ENCODE data around the gene FAM241A. TPM values are rescaled to one million over a fixed set of nuclear protein-coding genes. Genes with fewer than 3 reads are reported as not detected.

The FAM241A gene
- total RNA-seq, 1 donor from 2014 or later: 6.7 TPM

Other genes starting within 250 kb of the FAM241A start
- gene AP1AR, start 86.3 kb downstream of the FAM241A start, total RNA-seq: 25.1 and 26.6 TPM in 2 replicates
- gene TIFA, start 140.4 kb downstream of the FAM241A start, total RNA-seq: 33.7 and 34.6 TPM in 2 replicates
- gene ALPK1, start 151.9 kb downstream of the FAM241A start, total RNA-seq: 8.7 and 9.7 TPM in 2 replicates